Thoracic aorta (tissue), 2 donors: ENCODE data around the gene PGAM2. TPM values are rescaled to one million over a fixed set of nuclear protein-coding genes. Genes with fewer than 3 reads are reported as not detected.

Experiments
- ATAC-seq: fragments of 150-250 bp; one replicate; pipeline ENCODE4 v1.8.0; 2017; ENCODE audit warnings: low read depth; ENCODE audit not compliant: insufficient number of reproducible peaks, low FRiP score
- DNase-seq: peaks from one replicate; pipeline ENCODE4 v3.0.0-alpha.2; 2020; ENCODE audit warnings: low spot score
- H3K27ac ChIP-seq, 2 donors: fragments of 200-600 bp; sonication (generic); 1 replicate in 1 of 2; 2 replicates in 1 of 2; pipeline ENCODE4 v1.5.1; 2016; ENCODE audit warnings: mild to moderate bottlenecking in 2 of 2, moderate library complexity in 2 of 2
- H3K27me3 ChIP-seq: fragments of 200-600 bp; sonication (generic); replicated peaks from 2 replicates; pipeline ENCODE4 v1.6.0; 2016; ENCODE audit warnings: mild to moderate bottlenecking; ENCODE audit not compliant: insufficient read depth
- H3K36me3 ChIP-seq: fragments of 200-600 bp; sonication (generic); one replicate; pipeline ENCODE4 v1.5.1; 2016
- H3K4me1 ChIP-seq, 2 donors: fragments of 200-600 bp; sonication (generic); 1 replicate in 1 of 2; 2 replicates in 1 of 2; pipeline versions ENCODE4 v1.5.1 to v1.6.0; 2016; ENCODE audit warnings: low read depth in 2 of 2, mild to moderate bottlenecking in 1 of 2; ENCODE audit not compliant: control insufficient read depth in 1 of 2
- H3K4me3 ChIP-seq: fragments of 200-600 bp; sonication (generic); 2 replicates; pipeline ENCODE4 v1.5.1; 2016; ENCODE audit warnings: mild to moderate bottlenecking
- H3K9me3 ChIP-seq: fragments of 200-600 bp; sonication (generic); 2 replicates; pipeline ENCODE4 v1.5.1; 2016
- total RNA-seq, 2 donors: library from RNA; depleted of rRNA; stranded (reverse); fragments of >200 nt; gene quantifications; one replicate each; pipeline versions ENCODE4 v1.1.0 to v1.2.3, GENCODE V29; 2016
- TF ChIP-seq, protein P1 (sequence below): fragments of 200-600 bp; sonication (generic); IDR thresholded peaks from one replicate; pipeline ENCODE4 v1.5.1; 2019; ENCODE audit warnings: antibody characterized with exemption

Gene PGAM2
- total RNA-seq, 2 donors from 2014 or later = 1.8 to 9.5 TPM

- H3K27me3 ChIP-seq = no peaks in the 10 kb centered on the region
- ATAC-seq (no peak), DNase-seq (peak; percentile 45)
- H3K4me3 ChIP-seq = peak overlapping the region; percentile 35
- no peaks in the 10 kb centered on the region for H3K9me3 ChIP-seq
- H3K36me3 ChIP-seq = peaks cover 17% of the 10 kb centered on the region
- peak overlapping the region; percentile 70 to 72 for H3K27ac ChIP-seq
- TF ChIP-seq, protein P1, sequence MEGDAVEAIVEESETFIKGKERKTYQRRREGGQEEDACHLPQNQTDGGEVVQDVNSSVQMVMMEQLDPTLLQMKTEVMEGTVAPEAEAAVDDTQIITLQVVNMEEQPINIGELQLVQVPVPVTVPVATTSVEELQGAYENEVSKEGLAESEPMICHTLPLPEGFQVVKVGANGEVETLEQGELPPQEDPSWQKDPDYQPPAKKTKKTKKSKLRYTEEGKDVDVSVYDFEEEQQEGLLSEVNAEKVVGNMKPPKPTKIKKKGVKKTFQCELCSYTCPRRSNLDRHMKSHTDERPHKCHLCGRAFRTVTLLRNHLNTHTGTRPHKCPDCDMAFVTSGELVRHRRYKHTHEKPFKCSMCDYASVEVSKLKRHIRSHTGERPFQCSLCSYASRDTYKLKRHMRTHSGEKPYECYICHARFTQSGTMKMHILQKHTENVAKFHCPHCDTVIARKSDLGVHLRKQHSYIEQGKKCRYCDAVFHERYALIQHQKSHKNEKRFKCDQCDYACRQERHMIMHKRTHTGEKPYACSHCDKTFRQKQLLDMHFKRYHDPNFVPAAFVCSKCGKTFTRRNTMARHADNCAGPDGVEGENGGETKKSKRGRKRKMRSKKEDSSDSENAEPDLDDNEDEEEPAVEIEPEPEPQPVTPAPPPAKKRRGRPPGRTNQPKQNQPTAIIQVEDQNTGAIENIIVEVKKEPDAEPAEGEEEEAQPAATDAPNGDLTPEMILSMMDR = no peak
- H3K4me1 ChIP-seq = peaks cover 22 to 25% of the 10 kb centered on the region in 2 donors
These were observed 8.4 kb upstream of the PGAM2 start for GRCh38 chr7:44073664-44074348.

GRCh38 chr7:44072364-44073231 is 7.2 kb upstream of the PGAM2 start:
- Histone ChIP-seq H3K36me3 (peaks cover 5% of the 10 kb centered on the region), H3K27me3 (no peaks in the 10 kb centered on the region), H3K9me3 (no peaks in the 10 kb centered on the region), H3K27ac (peak overlapping the region; percentile 70 to 72), H3K4me1 (peaks cover 22 to 25% of the 10 kb centered on the region in 2 donors), H3K4me3 (no peak overlapping the region)
- TF ChIP-seq, protein P1 = peak; percentile 81
- ATAC-seq (peak; percentile 62), DNase-seq (peak; percentile 93)

DNA sequence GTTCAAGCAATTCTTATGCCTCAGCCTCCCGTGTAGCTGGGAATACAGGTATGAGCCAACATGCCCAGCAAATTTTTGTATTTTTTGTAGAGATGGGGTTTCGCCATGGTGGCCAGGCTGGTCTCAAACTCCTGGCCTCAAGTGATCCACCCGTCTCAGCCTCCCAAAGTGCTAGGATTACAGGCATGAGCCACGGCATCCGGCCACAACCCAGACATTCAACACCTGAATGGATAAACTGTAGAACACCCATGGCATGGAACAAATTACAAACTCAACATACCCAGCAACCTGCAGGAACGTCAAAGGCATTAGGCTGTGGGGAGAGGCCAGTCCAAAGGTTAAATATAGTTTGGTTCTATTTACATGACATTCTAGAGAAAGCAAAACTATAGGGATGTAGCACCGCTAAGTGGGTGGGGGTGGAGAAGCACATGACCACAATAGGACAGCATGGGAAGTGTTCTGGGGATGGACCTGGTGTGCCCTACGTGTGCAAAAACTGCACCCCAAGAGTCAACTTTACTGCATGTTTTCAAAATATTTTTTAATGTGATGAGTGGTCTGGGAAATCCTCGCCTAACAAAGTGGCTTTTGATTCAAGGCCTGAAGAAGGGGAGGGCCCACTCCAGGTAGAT is 6.5 kb upstream of the PGAM2 start:
- Histone ChIP-seq H3K36me3 (no peaks in the 10 kb centered on the region), H3K27ac (peak overlapping the region; percentile 6 to 72), H3K27me3 (no peaks in the 10 kb centered on the region), H3K4me3 (no peak overlapping the region), H3K4me1 (peaks cover 22 to 25% of the 10 kb centered on the region in 2 donors), H3K9me3 (no peaks in the 10 kb centered on the region)
- no peak for DNase-seq
- no peak for ATAC-seq
- TF ChIP-seq, protein P1 = no peak

- Histone ChIP-seq H3K36me3 (no peaks in the 10 kb centered on the region), H3K27me3 (no peaks in the 10 kb centered on the region), H3K27ac (no peak overlapping the region), H3K9me3 (no peaks in the 10 kb centered on the region), H3K4me3 (no peak overlapping the region), H3K4me1 (peaks cover 24 to 45% of the 10 kb centered on the region in 2 donors)
- ATAC-seq (no peak), DNase-seq (no peak)
- TF ChIP-seq, protein P1 = no peak
These were observed 2.7 kb upstream of the PGAM2 start for GRCh38 chr7:44068054-44068453.
